HG03354 (cell line): Measurements from ENCODE around the gene SLC25A48.
"Not testable (repeated sequence)": the region's sequence is repeated elsewhere in the genome, so short reads cannot be mapped to it uniquely, and the experiment has no call there.

Experiments
- ATAC-seq: cut with Tn5 transposase; IDR thresholded peaks from one replicate; pipeline ENCODE4 v1.9.1; 2021; ENCODE audit warnings: mild to moderate bottlenecking; ENCODE audit not compliant: unreplicated experiment, poor library complexity, severe bottlenecking

The SLC25A48 gene

GRCh38 chr5:135829179-135829578 lies 5.3 kb upstream of the SLC25A48 start:
- no peak for ATAC-seq

- ATAC-seq = no peak
Measured at GRCh38 chr5:135829681-135830383, 4.6 kb upstream of the SLC25A48 start.

GRCh38 chr5:135830384-135830700 lies 4.1 kb upstream of the SLC25A48 start:
- no peak for ATAC-seq

- no peak for ATAC-seq
Measured at GRCh38 chr5:135830876-135831275, 3.6 kb upstream of the SLC25A48 start.

GRCh38 chr5:135831439-135831838 lies 3.0 kb upstream of the SLC25A48 start:
- no peak for ATAC-seq

GRCh38 chr5:135831851-135832555 lies 2.5 kb upstream of the SLC25A48 start:
- ATAC-seq = no peak

- no peak for ATAC-seq
Measured at GRCh38 chr5:135832941-135833920, 1.2 kb upstream of the SLC25A48 start.

GRCh38 chr5:135833961-135834638 lies 363 bp upstream of the SLC25A48 start:
- ATAC-seq = peak; percentile 31

- no peak for ATAC-seq
Measured at GRCh38 chr5:135835766-135836165, 1.3 kb downstream of the SLC25A48 start.

- not testable (repeated sequence) for ATAC-seq
Measured at GRCh38 chr5:135838395-135838794, 3.9 kb downstream of the SLC25A48 start.

- no peak for ATAC-seq
Measured at GRCh38 chr5:135839566-135839965, 5.1 kb downstream of the SLC25A48 start.

GRCh38 chr5:135840959-135841358 lies 6.5 kb downstream of the SLC25A48 start:
- no peak for ATAC-seq

GRCh38 chr5:135842737-135843136 lies 8.3 kb downstream of the SLC25A48 start:
- ATAC-seq = no peak

GRCh38 chr5:135843571-135844337 lies 9.3 kb downstream of the SLC25A48 start:
- ATAC-seq = no peak

GRCh38 chr5:135846311-135846710 lies 11.8 kb downstream of the SLC25A48 start:
- ATAC-seq = no peak

- no peak for ATAC-seq
Measured at GRCh38 chr5:135847976-135848375, 13.5 kb downstream of the SLC25A48 start.

- no peak for ATAC-seq
Measured at GRCh38 chr5:135850231-135850630, 15.8 kb downstream of the SLC25A48 start.

- ATAC-seq = no peak
Measured at GRCh38 chr5:135850671-135851070, 16.2 kb downstream of the SLC25A48 start.
